GM18951 (cell line): ENCODE data around the gene ADNP.

ENCODE experiments used
- POLR2A ChIP-seq: IDR thresholded peaks from 4 replicates; pipeline ENCODE4 v1.6.1; 2011; ENCODE audit warnings: mild to moderate bottlenecking; ENCODE audit not compliant: insufficient read length, insufficient read depth; ENCODE audit errors: extremely low read depth
- in situ Hi-C: fragments of 300-500 bp; cut with MboI; formaldehyde crosslinking; loops from one replicate; pipeline ENCODE4 v1.12.0; 2022; ENCODE audit warnings: low sequenced_read_pairs, mixed read lengths, inconsistent platforms; ENCODE audit not compliant: unreplicated experiment

ADNP gene

DNA sequence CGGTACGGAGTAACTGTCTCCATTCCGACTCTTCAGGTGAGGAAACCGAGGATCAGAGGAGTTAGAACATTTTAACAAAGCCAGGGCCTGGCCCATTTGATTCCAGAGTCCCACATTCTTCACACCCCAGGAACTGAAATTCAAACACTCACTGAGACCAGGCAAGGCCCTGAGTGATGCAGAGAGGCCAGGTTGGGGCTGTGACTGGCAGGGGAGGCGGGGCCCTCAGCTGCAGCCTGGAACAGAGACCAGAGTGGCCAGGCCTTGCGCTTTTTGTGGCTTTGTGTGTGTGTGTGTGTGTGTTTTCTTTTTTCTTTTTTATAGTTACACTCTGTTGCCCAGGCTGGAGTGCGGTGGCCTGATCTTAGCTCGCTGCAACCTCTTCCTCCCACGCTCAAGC is 79.2 kb downstream of the ADNP start:
- in situ Hi-C loops, result no loop called here
- TF ChIP-seq POLR2A, result no peak

DNA sequence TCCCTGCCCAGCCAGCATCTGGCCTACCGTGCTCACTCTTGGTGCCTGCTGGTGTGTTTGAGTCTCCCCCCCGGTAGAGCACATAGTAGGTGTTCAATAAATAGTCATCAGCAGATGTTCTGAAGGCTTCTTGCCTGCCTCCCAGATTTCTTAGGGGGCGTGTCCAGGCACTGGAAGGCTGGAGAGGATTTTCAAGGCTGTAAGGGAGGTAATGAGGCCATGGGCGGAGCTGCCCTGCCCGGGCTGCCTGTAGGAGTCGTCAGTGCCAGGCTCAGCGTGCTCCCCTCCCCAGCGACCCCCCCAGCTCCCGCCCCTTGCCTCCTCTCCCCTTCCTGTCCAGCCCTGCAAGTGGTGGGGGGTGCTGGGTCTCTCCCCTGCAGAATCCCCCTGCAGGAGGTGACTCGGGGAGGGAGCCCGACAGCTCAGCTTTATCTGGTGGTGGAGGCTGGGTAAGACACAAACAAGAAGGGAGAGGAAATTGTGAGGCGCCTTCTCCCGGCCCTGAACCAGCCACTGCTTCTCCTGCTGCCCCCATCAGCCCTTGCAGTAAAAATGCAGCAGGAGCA is 80.4 kb downstream of the ADNP start:
- TF ChIP-seq POLR2A, result no peak
- in situ Hi-C loops, result no loop called here

DNA sequence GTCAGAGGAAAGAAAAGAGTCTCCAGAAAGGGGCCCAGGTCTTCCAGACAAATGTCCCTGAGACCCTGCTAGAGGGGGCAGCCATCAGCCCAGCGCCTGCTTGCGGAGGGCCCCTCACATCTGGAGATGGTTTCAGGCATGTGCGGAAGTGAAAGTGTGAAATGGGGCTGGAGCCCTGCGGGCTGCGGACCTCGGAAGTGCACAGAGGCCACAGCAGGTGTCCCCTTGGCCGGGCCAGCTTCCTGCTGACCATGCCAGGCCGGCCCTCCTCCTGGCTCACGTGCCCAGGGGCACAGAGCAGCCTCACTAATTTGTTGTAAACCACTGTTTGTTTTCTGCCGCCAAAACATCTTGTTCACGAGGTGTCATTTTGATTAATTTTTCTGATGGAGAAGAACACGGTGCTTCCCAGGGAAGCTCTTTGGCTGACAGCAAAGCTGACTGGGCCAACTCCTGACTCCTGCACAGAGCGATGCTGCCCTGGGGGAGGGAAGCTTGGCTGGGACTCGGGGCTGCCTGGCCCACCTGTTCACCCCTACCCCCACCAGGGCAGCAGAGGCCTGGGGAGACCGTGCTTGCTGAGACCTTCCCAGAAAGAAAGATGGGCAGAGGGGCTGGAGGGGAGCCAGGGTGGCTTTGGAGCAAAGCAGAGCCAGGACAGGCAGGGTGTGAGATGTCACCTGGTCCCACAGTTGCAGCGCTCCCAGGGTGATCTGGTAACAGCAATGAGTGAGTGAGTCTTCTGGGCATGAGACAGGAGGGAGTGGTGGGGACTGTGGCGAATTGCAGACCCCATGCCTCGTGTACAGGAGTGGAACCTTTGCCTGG is 82.2 kb downstream of the ADNP start:
- no peak for TF ChIP-seq POLR2A
- in situ Hi-C loops, result no loop called here

DNA sequence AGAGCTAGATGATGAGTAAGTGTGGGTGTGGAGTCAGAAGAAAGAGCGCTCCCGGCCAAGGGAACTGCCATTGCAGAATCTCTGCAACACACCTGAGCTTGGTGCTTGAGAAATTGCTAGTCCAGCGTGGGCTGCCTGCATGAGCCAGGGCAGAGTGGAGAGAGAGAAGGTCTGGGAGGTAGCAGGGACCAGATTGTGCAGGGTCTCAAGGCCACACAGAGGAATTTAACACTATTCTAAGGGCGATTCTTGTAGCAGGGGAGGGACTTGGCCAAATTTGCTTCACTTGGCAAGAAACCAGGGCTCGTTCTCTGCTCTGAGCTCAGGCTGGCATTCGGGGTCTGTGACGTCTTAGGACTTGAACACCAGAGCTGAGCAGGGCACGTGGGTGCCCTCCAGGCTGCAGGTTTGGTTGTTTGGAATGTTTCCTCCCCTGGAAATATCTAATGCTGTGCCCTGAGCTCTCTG is 82.9 kb downstream of the ADNP start:
- in situ Hi-C loops, result no loop called here
- TF ChIP-seq POLR2A, result no peak

DNA sequence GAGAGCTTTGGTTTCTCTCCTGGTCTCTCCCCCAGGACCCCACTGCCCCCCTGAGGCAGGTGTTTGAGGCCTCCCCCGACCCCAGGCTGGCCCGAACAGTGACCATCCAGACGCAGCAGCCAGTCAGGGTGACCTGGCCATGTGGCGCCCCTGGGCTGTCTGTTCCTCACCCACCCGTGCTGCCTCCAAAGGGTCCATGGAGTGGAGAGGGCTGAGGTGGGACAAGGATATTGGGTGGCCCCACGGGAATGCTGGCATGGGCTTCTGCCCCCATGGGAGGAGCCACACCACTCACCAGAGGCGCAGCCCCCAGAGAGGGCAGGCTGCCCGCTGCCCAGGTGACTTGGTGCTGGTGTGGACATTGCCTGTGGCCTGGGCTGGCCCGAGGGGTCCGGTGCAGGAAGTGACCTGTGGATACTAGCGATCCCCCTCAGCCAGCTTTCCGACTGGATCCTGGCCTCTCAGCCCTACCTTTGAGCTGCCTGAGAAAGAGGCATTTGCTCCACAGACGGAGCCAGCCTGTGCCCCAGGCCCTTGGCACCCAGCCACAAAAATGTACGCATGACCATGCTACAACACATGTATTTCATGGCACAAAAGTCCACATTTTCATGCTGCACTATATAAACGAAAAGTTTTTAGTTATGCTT is 85.5 kb downstream of the ADNP start:
- TF ChIP-seq POLR2A, result no peak
- in situ Hi-C loops, result no loop called here

DNA sequence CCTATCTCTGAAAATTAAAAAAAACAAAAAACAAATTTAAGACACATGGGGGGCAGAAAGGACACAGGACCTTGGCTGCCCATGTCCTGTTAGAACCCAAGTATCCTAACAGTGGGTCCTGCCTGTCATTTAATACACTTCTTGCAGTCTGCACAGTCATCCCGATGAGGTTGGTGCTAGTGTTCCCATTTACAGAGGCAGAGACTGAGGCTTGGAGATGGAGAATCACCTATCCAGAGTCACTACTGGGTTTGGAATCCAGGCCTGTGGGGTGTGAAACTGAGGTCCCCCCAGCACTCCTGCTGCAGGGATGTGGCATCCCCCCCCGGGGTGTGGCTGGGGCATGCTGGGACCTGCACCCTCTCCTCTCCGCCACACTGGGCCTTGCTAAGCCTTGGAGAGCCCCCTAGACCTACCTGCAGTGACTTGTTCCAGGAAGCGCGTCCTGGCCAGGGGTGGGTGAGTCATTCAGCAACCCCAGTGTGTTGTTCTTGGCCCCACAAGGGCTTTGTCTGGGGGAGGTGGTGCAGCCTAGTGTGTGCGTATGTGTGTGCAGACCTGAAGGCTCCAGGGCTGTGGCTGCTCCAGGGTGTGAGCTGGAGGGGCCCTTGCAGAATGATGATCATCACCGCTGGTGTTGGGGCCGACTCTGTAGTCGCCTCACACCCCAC is 86.7 kb downstream of the ADNP start:
- TF ChIP-seq POLR2A, result peak; percentile 14
- in situ Hi-C loops, result no loop called here

DNA sequence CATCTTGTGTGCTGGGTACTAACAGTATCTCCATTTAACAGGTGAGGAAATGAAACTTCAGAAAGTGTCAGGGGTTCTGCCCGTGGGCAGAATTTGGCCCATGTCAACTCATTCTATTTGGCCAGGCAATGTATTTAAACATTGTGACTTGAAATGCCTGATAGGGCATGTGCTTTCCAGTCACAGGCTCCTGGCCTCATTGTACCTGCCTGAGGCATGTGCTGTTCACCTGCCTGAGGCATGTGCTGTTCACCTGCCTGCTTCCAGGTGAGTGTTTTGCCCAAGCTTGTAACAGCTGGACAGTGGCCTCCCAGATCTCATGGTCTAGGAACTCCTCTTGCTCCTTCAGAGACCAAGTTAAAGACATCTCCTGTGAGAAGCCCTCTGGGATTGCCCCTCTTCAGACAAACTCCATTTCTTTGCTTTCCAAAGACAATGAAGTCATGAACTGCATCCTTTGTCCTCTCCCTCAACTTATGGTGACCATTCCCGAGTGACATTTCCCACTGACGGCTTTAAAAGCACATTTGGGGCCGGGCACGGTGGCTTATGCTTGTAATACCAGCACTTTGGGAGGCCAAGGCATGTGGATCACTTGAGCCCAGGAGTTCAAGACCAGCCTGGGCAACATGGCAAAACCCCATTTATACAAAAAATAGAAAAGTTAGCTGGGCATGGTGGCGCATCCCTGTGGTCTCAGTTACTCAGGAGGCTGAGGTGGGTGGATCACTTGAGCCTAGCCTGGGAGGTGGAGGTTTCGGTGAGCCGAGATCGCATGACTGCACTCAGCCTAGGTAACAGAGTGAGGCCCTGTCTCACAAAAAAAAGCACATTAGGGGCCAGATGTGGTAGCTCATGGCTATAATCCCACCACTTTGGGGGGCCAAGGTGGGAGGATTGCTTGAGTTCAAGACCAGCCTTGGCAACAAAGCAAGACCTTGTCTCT is 87.6 kb downstream of the ADNP start:
- TF ChIP-seq POLR2A, result no peak
- in situ Hi-C loops, result no loop called here

DNA sequence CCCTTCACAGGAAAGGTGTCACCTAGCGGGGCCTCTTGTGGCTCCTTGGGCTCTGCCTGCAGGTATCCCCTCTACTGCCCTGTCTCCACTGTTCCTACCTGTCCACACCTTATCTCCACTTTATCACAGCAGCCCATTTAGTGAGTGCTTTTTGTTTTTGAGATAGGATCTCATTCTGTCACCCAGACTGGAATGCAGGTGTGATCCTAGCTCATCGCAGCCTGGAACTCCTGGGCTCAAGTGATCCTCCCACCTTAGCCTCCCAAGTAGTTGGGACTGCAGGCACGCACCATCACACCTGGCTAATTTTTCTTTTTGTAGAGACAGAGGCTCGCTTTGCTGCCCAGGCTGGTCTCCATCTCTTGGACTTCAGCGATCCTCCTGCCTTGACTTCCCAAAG is 88.4 kb downstream of the ADNP start:
- in situ Hi-C loops, result no loop called here
- no peak for TF ChIP-seq POLR2A
